ENCODE measurements around the gene SPRYD3. TPM values are rescaled to one million over a fixed set of nuclear protein-coding genes. Genes with fewer than 3 reads are reported as not detected.

Gene SPRYD3
- total RNA-seq, 1 donor from 2014 or later = 37.1 TPM

GRCh38 chr12:53025250-53025649 lies 53.9 kb downstream of the SPRYD3 start:
- no peak overlapping the region for H3K4me3 Mint-ChIP-seq (ENCODE audit: unreplicated experiment)
- no peaks in the 10 kb centered on the region for H3K27me3 Mint-ChIP-seq (ENCODE audit: low read depth)
- no peak for TF ChIP-seq CTCF (IDR thresholded peaks at IDR 0.05)
- H3K27ac Mint-ChIP-seq (ENCODE audit: unreplicated experiment) = no peak overlapping the region
- no peaks in the 10 kb centered on the region for H3K9me3 Mint-ChIP-seq (ENCODE audit: low read depth)
- H3K4me1 Mint-ChIP-seq (ENCODE audit: low read depth) = no peaks in the 10 kb centered on the region
- DNase-seq (ENCODE audit: low spot score) = no peak
- H3K36me3 Mint-ChIP-seq (ENCODE audit: low read depth) = peaks cover 37% of the 10 kb centered on the region

DNA sequence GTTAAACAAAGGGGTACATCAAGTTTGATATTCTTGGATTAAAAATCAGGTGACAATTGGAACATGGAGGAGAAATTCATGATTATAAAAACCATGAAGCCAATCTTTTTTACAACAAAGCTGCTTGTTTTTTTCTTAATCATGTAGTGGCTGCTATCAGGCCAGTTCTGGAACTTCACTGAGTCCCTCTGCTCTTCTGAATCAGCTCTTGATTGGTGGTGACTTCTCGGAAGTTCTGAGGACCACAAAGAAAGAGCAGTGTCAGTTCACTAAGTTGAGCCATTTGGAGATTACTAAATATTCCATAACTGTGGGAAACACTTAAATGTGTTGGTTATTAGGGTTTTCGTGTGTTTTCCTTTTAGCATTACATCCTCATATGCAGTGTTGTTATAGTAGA lies 64.5 kb downstream of the SPRYD3 start:
- TF ChIP-seq CTCF (IDR thresholded peaks at IDR 0.05) = no peak
- Mint-ChIP-seq H3K4me1 (ENCODE audit: low read depth) (peaks cover 20% of the 10 kb centered on the region), H3K9me3 (ENCODE audit: low read depth) (no peaks in the 10 kb centered on the region), H3K36me3 (ENCODE audit: low read depth) (peaks cover 19% of the 10 kb centered on the region), H3K27ac (ENCODE audit: unreplicated experiment) (no peak overlapping the region), H3K27me3 (ENCODE audit: low read depth) (no peaks in the 10 kb centered on the region), H3K4me3 (ENCODE audit: unreplicated experiment) (no peak overlapping the region)
- DNase-seq (ENCODE audit: low spot score) = no peak

Small RNAs within 50 kb of the gene (microRNA-seq; reads per million reads assigned to microRNA genes)
- gene MIR6757 (ENCODE audit: borderline number of aligned reads) = 3.9 reads per million

Other genes with a start within 250 kb of the SPRYD3 start
- gene KRT79, start 245.1 kb downstream of the SPRYD3 start, total RNA-seq = 0.10 to 0.31 TPM (median 0.19 TPM) in 3 replicates
- gene KRT78, start 230.4 kb downstream of the SPRYD3 start, total RNA-seq = not detected in 3 replicates
- 11.3 to 15.7 TPM (median 13.0 TPM) in 3 replicates for gene KRT8, start 174.3 kb downstream of the SPRYD3 start, total RNA-seq
- 44.7 to 173 TPM (median 172 TPM) in 3 replicates for gene KRT18, start 130.3 kb downstream of the SPRYD3 start, total RNA-seq
- gene EIF4B, start 72.9 kb downstream of the SPRYD3 start, total RNA-seq = 270 to 336 TPM (median 323 TPM) in 3 replicates
- 104 to 107 TPM (median 105 TPM) in 3 replicates for gene TNS2, start 29.3 kb downstream of the SPRYD3 start, total RNA-seq
- gene IGFBP6, start 18.3 kb upstream of the SPRYD3 start, total RNA-seq = 7.0 to 10.0 TPM (median 8.9 TPM) in 3 replicates
- gene SOAT2, start 24.1 kb upstream of the SPRYD3 start, total RNA-seq = not detected in 3 replicates
- 27.3 to 36.7 TPM (median 28.0 TPM) in 3 replicates for gene ZNF740, start 101.3 kb upstream of the SPRYD3 start, total RNA-seq
- gene CSAD, start 101.5 kb upstream of the SPRYD3 start, total RNA-seq = 24.3 to 34.6 TPM (median 27.1 TPM) in 3 replicates
- 0.37 to 0.46 TPM in 2 of 3 replicates, not detected in the other for gene ITGB7, start 127.9 kb upstream of the SPRYD3 start, total RNA-seq
- gene RARG, start 152.8 kb upstream of the SPRYD3 start, total RNA-seq = 19.4 to 30.0 TPM (median 21.7 TPM) in 3 replicates
- gene ESPL1, start 188.9 kb upstream of the SPRYD3 start, total RNA-seq = 4.0 to 5.5 TPM (median 4.8 TPM) in 3 replicates
- 266 to 309 TPM (median 274 TPM) in 3 replicates for gene PFDN5, start 216.2 kb upstream of the SPRYD3 start, total RNA-seq
- 44.1 to 47.0 TPM (median 47.0 TPM) in 3 replicates for gene MYG1, start 220.3 kb upstream of the SPRYD3 start, total RNA-seq
- 48.6 to 71.1 TPM (median 52.8 TPM) in 3 replicates for gene AAAS, start 242.2 kb upstream of the SPRYD3 start, total RNA-seq

Measured in chondrocyte (in vitro differentiated cells).